HepG2 (cell line): ENCODE measurements around the gene FASTKD1. TPM values are rescaled to one million over a fixed set of nuclear protein-coding genes. Genes with fewer than 3 reads are reported as not detected.

ENCODE experiments used
- ATAC-seq: fragments of 200-7000 bp; cut with Tn5 transposase; 3 replicates; pipeline ENCODE4 v1.9.1; 2020; ENCODE audit warnings: mild to moderate bottlenecking, moderate library complexity
- BruUV-seq: library from RNA; stranded (reverse); fragments of 400-500 nt; replicated peaks from 2 replicates; lab custom pipeline; 2021; lab: Mats Ljungman, UMichigan
- CTCF ChIA-PET: fragments of 300-600 bp; formaldehyde crosslinking; extraction: SDS; loops from one replicate; lab custom pipeline; 2021; ENCODE audit warnings: low total read pairs, inconsistent platforms, low intra/inter-chr PET ratio; lab: Yijun Ruan, JAX
- POLR2A ChIA-PET: fragments of 350-600 bp; sonication (Branson Sonifier 250); formaldehyde crosslinking; loops from one replicate; lab custom pipeline; 2020; ENCODE audit warnings: antibody characterized with exemption, inconsistent platforms; lab: Yijun Ruan, JAX
- DNase-seq: peaks from one replicate; pipeline ENCODE4 v3.0.0-alpha.2; 2015; ENCODE audit warnings: low spot score
- FAIRE-seq: peaks from 3 replicates; lab custom pipeline; 2011; peaks lifted over from hg19 to GRCh38; lab: Jason Lieb, UNC
- H2AFZ ChIP-seq: one replicate; pipeline ENCODE4 v1.6.1; 2011; ENCODE audit warnings: low read length, inconsistent platforms
- H3K27ac ChIP-seq: fragments of 300-600 bp; 3 replicates; pipeline ENCODE4 v1.8.0; 2011; ENCODE audit warnings: mixed run types, mild to moderate bottlenecking, mixed read lengths, low read length, inconsistent platforms; ENCODE audit not compliant: insufficient read depth; ENCODE audit errors: extremely low read length
- H3K27me3 ChIP-seq, 2 experiments: fragments of 200-600 bp in 1 of 2; 2 replicates in 1 of 2; 3 replicates in 1 of 2; pipeline versions ENCODE4 v1.6.0 to v1.8.0; 2011; ENCODE audit warnings: low read length in 2 of 2, mild to moderate bottlenecking in 2 of 2, moderate library complexity in 2 of 2, inconsistent platforms in 1 of 2; ENCODE audit not compliant: insufficient read depth in 2 of 2, control insufficient read depth in 1 of 2
- H3K36me3 ChIP-seq, 2 experiments: fragments of 200-600 bp in 1 of 2; replicated peaks in 1 of 2; 2 replicates in 1 of 2; 3 replicates in 1 of 2; pipeline versions ENCODE4 v1.5.1 to v1.8.0; 2011; ENCODE audit warnings: low read length in 2 of 2, inconsistent platforms in 1 of 2; ENCODE audit not compliant: insufficient read depth in 2 of 2, control insufficient read depth in 1 of 2
- H3K4me1 ChIP-seq: 2 replicates; pipeline ENCODE4 v1.5.1; 2012; ENCODE audit warnings: low read length, inconsistent platforms; ENCODE audit not compliant: insufficient read depth
- H3K4me2 ChIP-seq: 2 replicates; pipeline ENCODE4 v1.6.0; 2011; ENCODE audit warnings: low read depth, low read length, inconsistent platforms
- H3K4me3 ChIP-seq, 3 experiments: fragments of 200-600 bp in 1 of 3; sonication (generic), shearing (Covaris generic) in 1 of 3; replicated peaks in 1 of 3; 2 replicates each; pipeline ENCODE4 v1.5.1; 2011 to 2016; ENCODE audit warnings: low read length in 3 of 3, inconsistent platforms in 2 of 3, low read depth in 2 of 3, mild to moderate bottlenecking in 2 of 3, control low read depth in 1 of 3, mixed read lengths in 1 of 3; ENCODE audit not compliant: insufficient read depth in 1 of 3
- H3K79me2 ChIP-seq: one replicate; pipeline ENCODE4 v1.6.1; 2011; ENCODE audit warnings: low read length, inconsistent platforms; ENCODE audit not compliant: insufficient read depth
- H3K9ac ChIP-seq: 2 replicates; pipeline ENCODE4 v1.6.0; 2011; ENCODE audit warnings: mild to moderate bottlenecking, low read depth, low read length, inconsistent platforms; ENCODE audit not compliant: insufficient read depth
- H3K9me3 ChIP-seq: 2 replicates; pipeline ENCODE4 v1.5.1; 2012; ENCODE audit warnings: mild to moderate bottlenecking, low read length
- H4K20me1 ChIP-seq: 2 replicates; pipeline ENCODE4 v1.6.0; 2011; ENCODE audit warnings: inconsistent platforms, mild to moderate bottlenecking, low read length, moderate library complexity; ENCODE audit not compliant: insufficient read depth
- AGO2 ChIP-seq: fragments of 200-400 bp; formaldehyde crosslinking; optimal IDR thresholded peaks from 2 replicates; pipeline ENCODE3; 2017; ENCODE audit warnings: mild to moderate bottlenecking, low read depth, low read length, moderate library complexity
- ZKSCAN8 ChIP-seq: IDR thresholded peaks from 2 replicates; pipeline ENCODE4 v1.6.1; 2016; ENCODE audit warnings: borderline replicate concordance, missing genetic modification reagents, missing compliant biosample characterization
- ZNF484 ChIP-seq: sonication (generic); formaldehyde crosslinking; IDR thresholded peaks from 2 replicates; pipeline ENCODE4 v1.5.1; 2020; ENCODE audit warnings: mild to moderate bottlenecking, low read depth, missing genetic modification reagents, borderline replicate concordance
- ZNF543 ChIP-seq: sonication (generic); formaldehyde crosslinking; IDR thresholded peaks from 2 replicates; pipeline ENCODE4 v1.4.0; 2020; ENCODE audit warnings: mild to moderate bottlenecking, missing genetic modification reagents
- ZNF749 ChIP-seq: sonication (generic); formaldehyde crosslinking; IDR thresholded peaks from 2 replicates; pipeline ENCODE4 v1.8.0; 2022; ENCODE audit warnings: mild to moderate bottlenecking, missing genetic modification reagents, moderate library complexity, borderline replicate concordance
- WGBS: methylation state at CpG from one replicate; pipeline ENCODE4 v1.1.6; 2017; ENCODE audit warnings: low lambda C conversion rate; 5-methylcytosine and 5-hydroxymethylcytosine counted together
- in situ Hi-C: cut with HindIII; loops from 2 replicates; pipeline ENCODE4 v1.10.0; 2017; ENCODE audit warnings: low pct_unique_long_range_greater_than_20kb; ENCODE audit not compliant: extremely low pct_ligation_motif_present
- intact Hi-C: fragments of 100-400 bp; cut with micrococcal nuclease; formaldehyde crosslinking; loops from one replicate; pipeline ENCODE4 v1.10.0; 2022; ENCODE audit not compliant: unreplicated experiment
- polyA plus RNA-seq, 8 experiments: library from polyadenylated mRNA; depleted of rRNA in 3 of 8; stranded (reverse) in 7 of 8; unstranded in 1 of 8; fragments of >200 nt; fragmentation: Illumina TruSeq in 4 of 8; extraction: Trizol in 4 of 8; gene quantifications; 2 replicates each; pipeline versions ENCODE4 v1.2.1 to v1.2.3, GENCODE V29; 2011 to 2016; ENCODE audit warnings: low read depth in 4 of 8, missing spikeins in 1 of 8, mixed read lengths in 1 of 8; ENCODE audit not compliant: insufficient read depth in 1 of 8
- total RNA-seq, 5 experiments: library from RNA; depleted of rRNA; stranded (reverse); fragments of >200 nt; fragmentation: Illumina TruSeq; extraction: Trizol; gene quantifications; 2 replicates each; pipeline ENCODE4 v1.2.3, GENCODE V29; 2016; ENCODE audit warnings: low read depth in 1 of 5
- TF ChIP-seq, protein P1 (sequence below): sonication (generic); formaldehyde crosslinking; IDR thresholded peaks from 2 replicates; pipeline ENCODE4 v1.5.0; 2020; ENCODE audit warnings: mild to moderate bottlenecking, missing genetic modification reagents, moderate library complexity
- TF ChIP-seq, protein P2 (sequence below): sonication (generic); formaldehyde crosslinking; IDR thresholded peaks from 2 replicates; pipeline ENCODE4 v1.5.0; 2020; ENCODE audit warnings: missing genetic modification reagents, mild to moderate bottlenecking, borderline replicate concordance
- TF ChIP-seq, protein P3 (sequence below): sonication (generic); formaldehyde crosslinking; IDR thresholded peaks from 2 replicates; pipeline ENCODE4 v1.4.0; 2020; ENCODE audit warnings: mild to moderate bottlenecking, missing genetic modification reagents
- TF ChIP-seq, protein P4 (sequence below): sonication (generic); formaldehyde crosslinking; IDR thresholded peaks from 2 replicates; pipeline ENCODE4 v1.5.0; 2020; ENCODE audit warnings: missing genetic modification reagents

The FASTKD1 gene
- total and polyA plus RNA-seq, 2 of the 13 experiments (the other 11 are each of a cell fraction or from before 2014, with no cell fraction given) = 35.0 to 38.0 TPM

DNA sequence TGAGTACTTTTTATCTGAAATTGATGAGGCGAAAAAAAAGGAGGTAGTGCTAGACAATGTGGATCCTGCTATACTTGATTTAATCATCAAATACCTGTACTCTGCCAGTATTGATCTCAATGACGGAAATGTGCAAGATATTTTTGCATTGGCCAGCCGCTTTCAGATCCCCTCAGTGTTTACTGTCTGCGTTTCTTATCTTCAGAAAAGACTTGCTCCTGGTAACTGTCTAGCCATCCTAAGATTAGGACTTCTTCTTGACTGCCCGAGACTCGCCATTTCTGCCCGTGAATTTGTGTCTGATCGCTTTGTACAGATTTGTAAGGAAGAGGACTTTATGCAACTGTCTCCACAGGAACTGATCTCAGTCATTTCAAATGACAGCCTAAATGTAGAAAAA, 63.7 kb downstream of the FASTKD1 start:
- DNase-seq (no peak), ATAC-seq (no peak), FAIRE-seq (no peak)
- BruUV-seq = no TSS peak
- CTCF ChIA-PET = no interaction called here
- in situ Hi-C loops (no loop called here), intact Hi-C loops (no loop called here)
- no peak overlapping the region for H3K27ac ChIP-seq
- H3K27me3 ChIP-seq = no peaks in the 10 kb centered on the region
- H2AFZ ChIP-seq = no peak overlapping the region
- TF ChIP-seq, protein P1, sequence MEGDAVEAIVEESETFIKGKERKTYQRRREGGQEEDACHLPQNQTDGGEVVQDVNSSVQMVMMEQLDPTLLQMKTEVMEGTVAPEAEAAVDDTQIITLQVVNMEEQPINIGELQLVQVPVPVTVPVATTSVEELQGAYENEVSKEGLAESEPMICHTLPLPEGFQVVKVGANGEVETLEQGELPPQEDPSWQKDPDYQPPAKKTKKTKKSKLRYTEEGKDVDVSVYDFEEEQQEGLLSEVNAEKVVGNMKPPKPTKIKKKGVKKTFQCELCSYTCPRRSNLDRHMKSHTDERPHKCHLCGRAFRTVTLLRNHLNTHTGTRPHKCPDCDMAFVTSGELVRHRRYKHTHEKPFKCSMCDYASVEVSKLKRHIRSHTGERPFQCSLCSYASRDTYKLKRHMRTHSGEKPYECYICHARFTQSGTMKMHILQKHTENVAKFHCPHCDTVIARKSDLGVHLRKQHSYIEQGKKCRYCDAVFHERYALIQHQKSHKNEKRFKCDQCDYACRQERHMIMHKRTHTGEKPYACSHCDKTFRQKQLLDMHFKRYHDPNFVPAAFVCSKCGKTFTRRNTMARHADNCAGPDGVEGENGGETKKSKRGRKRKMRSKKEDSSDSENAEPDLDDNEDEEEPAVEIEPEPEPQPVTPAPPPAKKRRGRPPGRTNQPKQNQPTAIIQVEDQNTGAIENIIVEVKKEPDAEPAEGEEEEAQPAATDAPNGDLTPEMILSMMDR (CRISPR knock-in tag) = no peak
- TF ChIP-seq AGO2 (no peak), ZKSCAN8 (CRISPR knock-in tag) (no peak), ZNF543 (CRISPR knock-in tag) (no peak), ZNF484 (CRISPR knock-in tag) (no peak), ZNF749 (CRISPR knock-in tag) (no peak)
- TF ChIP-seq, protein P2, sequence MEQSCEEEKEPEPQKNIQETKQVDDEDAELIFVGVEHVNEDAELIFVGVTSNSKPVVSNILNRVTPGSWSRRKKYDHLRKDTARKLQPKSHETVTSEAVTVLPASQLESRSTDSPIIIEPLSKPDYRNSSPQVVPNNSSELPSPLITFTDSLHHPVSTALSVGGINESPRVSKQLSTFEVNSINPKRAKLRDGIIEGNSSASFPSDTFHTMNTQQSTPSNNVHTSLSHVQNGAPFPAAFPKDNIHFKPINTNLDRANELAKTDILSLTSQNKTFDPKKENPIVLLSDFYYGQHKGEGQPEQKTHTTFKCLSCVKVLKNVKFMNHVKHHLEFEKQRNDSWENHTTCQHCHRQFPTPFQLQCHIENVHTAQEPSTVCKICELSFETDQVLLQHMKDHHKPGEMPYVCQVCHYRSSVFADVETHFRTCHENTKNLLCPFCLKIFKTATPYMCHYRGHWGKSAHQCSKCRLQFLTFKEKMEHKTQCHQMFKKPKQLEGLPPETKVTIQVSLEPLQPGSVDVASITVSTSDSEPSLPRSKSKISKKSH (CRISPR knock-in tag) = no peak
- TF ChIP-seq, protein P3, sequence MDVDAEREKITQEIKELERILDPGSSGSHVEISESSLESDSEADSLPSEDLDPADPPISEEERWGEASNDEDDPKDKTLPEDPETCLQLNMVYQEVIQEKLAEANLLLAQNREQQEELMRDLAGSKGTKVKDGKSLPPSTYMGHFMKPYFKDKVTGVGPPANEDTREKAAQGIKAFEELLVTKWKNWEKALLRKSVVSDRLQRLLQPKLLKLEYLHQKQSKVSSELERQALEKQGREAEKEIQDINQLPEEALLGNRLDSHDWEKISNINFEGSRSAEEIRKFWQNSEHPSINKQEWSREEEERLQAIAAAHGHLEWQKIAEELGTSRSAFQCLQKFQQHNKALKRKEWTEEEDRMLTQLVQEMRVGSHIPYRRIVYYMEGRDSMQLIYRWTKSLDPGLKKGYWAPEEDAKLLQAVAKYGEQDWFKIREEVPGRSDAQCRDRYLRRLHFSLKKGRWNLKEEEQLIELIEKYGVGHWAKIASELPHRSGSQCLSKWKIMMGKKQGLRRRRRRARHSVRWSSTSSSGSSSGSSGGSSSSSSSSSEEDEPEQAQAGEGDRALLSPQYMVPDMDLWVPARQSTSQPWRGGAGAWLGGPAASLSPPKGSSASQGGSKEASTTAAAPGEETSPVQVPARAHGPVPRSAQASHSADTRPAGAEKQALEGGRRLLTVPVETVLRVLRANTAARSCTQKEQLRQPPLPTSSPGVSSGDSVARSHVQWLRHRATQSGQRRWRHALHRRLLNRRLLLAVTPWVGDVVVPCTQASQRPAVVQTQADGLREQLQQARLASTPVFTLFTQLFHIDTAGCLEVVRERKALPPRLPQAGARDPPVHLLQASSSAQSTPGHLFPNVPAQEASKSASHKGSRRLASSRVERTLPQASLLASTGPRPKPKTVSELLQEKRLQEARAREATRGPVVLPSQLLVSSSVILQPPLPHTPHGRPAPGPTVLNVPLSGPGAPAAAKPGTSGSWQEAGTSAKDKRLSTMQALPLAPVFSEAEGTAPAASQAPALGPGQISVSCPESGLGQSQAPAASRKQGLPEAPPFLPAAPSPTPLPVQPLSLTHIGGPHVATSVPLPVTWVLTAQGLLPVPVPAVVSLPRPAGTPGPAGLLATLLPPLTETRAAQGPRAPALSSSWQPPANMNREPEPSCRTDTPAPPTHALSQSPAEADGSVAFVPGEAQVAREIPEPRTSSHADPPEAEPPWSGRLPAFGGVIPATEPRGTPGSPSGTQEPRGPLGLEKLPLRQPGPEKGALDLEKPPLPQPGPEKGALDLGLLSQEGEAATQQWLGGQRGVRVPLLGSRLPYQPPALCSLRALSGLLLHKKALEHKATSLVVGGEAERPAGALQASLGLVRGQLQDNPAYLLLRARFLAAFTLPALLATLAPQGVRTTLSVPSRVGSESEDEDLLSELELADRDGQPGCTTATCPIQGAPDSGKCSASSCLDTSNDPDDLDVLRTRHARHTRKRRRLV (CRISPR knock-in tag) = no peak
- TF ChIP-seq, protein P4, sequence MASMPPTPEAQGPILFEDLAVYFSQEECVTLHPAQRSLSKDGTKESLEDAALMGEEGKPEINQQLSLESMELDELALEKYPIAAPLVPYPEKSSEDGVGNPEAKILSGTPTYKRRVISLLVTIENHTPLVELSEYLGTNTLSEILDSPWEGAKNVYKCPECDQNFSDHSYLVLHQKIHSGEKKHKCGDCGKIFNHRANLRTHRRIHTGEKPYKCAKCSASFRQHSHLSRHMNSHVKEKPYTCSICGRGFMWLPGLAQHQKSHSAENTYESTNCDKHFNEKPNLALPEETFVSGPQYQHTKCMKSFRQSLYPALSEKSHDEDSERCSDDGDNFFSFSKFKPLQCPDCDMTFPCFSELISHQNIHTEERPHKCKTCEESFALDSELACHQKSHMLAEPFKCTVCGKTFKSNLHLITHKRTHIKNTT (CRISPR knock-in tag) = no peak
- POLR2A ChIA-PET = no interaction called here
- H3K9ac ChIP-seq = no peak overlapping the region
- H3K9me3 ChIP-seq = no peaks in the 10 kb centered on the region
- no peaks in the 10 kb centered on the region for H3K79me2 ChIP-seq
- H3K36me3 ChIP-seq = no peaks in the 10 kb centered on the region
- peaks cover 20% of the 10 kb centered on the region for H3K4me1 ChIP-seq
- no peak overlapping the region for H3K4me2 ChIP-seq
- H3K4me3 ChIP-seq = no peak overlapping the region
- WGBS = 95% methylated on average over 8 of the region's 8 CpGs
- no peaks in the 10 kb centered on the region for H4K20me1 ChIP-seq
